GM10248 (cell line): ENCODE data around the gene LY6G5C.

Source experiments
- CTCF ChIA-PET: fragments of 300-600 bp; sonication (Branson Sonifier 250); formaldehyde crosslinking; extraction: SDS; loops from one replicate; lab custom pipeline; 2021; ENCODE audit warnings: antibody characterized with exemption; lab: Yijun Ruan, JAX
- POLR2A ChIA-PET: fragments of 350-650 bp; sonication (Branson Sonifier 250); formaldehyde crosslinking; extraction: SDS; loops from one replicate; lab custom pipeline; 2020; ENCODE audit warnings: antibody characterized with exemption; lab: Yijun Ruan, JAX
- DNase-seq: peaks from one replicate; pipeline ENCODE4 v3.0.0; 2012; ENCODE audit errors: extremely low spot score
- CTCF ChIP-seq: IDR thresholded peaks from 2 replicates; pipeline ENCODE4 v1.5.1; 2012; ENCODE audit warnings: mild to moderate bottlenecking, low read depth; ENCODE audit errors: extremely low read depth, missing control alignments, control extremely low read depth

LY6G5C gene

GRCh38 chr6:31727034-31727716 lies 46.3 kb upstream of the LY6G5C start:
- peak; percentile 87 for DNase-seq
- TF ChIP-seq CTCF = no peak
- CTCF ChIA-PET = interaction anchor here (1.2 to 7.2 kb wide), 9 partner anchors 12 to 103 kb away, joined by 3 to 64 read pairs (median 7); partner anchors contain the start of genes CLIC1, LY6G6D and MSH5
- POLR2A ChIA-PET = interaction anchor here (1.0 to 1.7 kb wide), 6 partner anchors 9 to 135 kb away, joined by 3 to 6 read pairs (median 4); partner anchors contain the start of genes CLIC1, HSPA1A, HSPA1B and HSPA1L

DNA sequence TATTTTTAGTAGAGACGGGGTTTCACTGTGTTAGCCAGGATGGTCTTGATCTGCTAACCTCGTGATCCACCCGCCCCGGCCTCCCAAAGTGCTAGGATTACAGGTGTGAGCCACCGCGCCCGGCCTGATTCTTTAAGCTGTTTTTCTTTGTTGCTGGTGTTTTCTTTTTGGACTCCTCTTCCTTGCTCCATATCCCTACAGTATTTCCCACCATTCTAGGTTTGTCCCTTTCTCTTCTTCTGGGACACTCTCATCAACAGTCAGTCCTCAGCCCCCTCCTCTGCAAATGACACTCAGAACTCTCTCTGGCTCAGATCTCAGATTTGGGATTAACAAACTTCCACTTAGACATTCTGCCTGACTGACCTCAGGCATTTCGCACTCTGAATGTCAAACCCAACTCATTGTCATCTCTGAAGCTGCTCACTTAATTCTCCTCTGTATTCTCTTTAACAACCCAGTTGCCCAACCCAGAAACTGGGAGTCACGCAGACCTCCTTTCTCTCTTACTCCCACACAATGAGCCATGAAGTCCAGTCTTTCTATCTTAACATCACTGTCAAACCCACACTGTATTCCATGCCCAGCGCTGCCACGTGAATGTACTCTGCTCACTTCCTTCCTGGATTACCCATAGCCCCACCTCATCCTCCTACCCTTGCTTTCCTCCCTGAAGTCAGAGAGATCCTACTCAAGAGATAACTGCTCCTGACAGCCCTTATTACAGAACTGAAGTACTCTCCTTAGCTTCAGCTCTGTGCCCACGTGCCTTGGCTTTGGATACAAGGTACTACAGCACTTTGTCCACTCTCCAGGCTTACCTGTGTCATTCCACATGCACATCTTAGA lies 44.9 kb upstream of the LY6G5C start:
- DNase-seq = no peak
- POLR2A ChIA-PET = interaction anchor here (0.7 kb wide), 1 partner anchor 13 kb away, joined by 5 read pairs; no protein-coding TSS in a partner anchor
- TF ChIP-seq CTCF = no peak
- CTCF ChIA-PET = interaction anchor here (1.0 to 7.2 kb wide), 3 partner anchors 13 to 19 kb away, joined by 4 to 64 read pairs (median 5); partner anchors contain the start of genes CLIC1, LY6G6F and MSH5

- ChIA-PET CTCF (interaction anchor here (1.5 to 7.2 kb wide), 4 partner anchors 10 to 39 kb away, joined by 3 to 64 read pairs (median 6); partner anchors contain the start of genes CLIC1 and MSH5), POLR2A (no interaction called here)
- no peak for TF ChIP-seq CTCF
- no peak for DNase-seq
Observed at GRCh38 chr6:31723980-31724691, 43.3 kb upstream of the LY6G5C start.

- ChIA-PET POLR2A (interaction anchor here (0.6 kb wide), 1 partner anchor 39 kb away, joined by 5 read pairs; no protein-coding TSS in a partner anchor), CTCF (interaction anchor here (0.9 to 2.0 kb wide), 5 partner anchors 9 to 39 kb away, joined by 3 to 7 read pairs (median 4); partner anchors contain the start of gene CLIC1)
- no peak for DNase-seq
- no peak for TF ChIP-seq CTCF
Observed at GRCh38 chr6:31723245-31723979, 42.5 kb upstream of the LY6G5C start, which contains the start of gene MPIG6B. Gene MPIG6B, plus strand, starts transcription at chr6:31723373. Its CDS starts 11 bp downstream, at chr6:31723384.

DNA sequence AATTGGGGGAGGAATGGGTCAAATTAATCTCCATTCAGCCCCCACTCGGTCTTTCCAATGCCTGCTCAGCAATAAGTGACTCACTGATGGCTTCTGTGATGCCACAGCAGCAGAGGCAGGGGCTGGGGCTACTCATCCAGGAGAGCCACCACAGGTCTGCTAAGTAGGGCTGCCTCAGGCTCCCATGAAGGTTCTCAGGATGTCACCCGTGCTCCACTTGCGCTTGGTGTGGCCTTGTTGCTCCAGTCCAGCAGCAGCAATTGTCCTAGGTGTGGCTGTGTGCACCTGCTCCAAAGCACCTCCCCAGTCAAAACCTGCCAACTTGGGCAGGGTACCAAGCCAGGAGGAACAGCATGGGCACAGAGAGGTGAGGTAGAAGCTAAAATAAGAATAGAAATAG lies 41.3 kb upstream of the LY6G5C start:
- TF ChIP-seq CTCF = no peak
- POLR2A ChIA-PET = interaction anchor here (0.7 kb wide), 1 partner anchor 141 kb away, joined by 3 read pairs; the partner anchor contains the start of gene NEU1
- DNase-seq = no peak
- CTCF ChIA-PET = interaction anchor here (0.8 to 1.5 kb wide), 2 partner anchors 10 to 14 kb away, joined by 3 to 4 read pairs; partner anchors contain the start of gene CLIC1
